Endothelial cell (in vitro differentiated cells): Measurements from ENCODE around the gene PDE4B. TPM values are rescaled to one million over a fixed set of nuclear protein-coding genes. Genes with fewer than 3 reads are reported as not detected.

Experiments
- DNase-seq: peaks from one replicate; pipeline ENCODE4 v3.0.0; 2021; ENCODE audit warnings: low spot score
- H3K27ac Mint-ChIP-seq: one replicate; pipeline ENCODE4 v1.8.0; 2021; ENCODE audit warnings: mixed read lengths, inconsistent platforms; ENCODE audit not compliant: unreplicated experiment
- H3K27me3 Mint-ChIP-seq: one replicate; pipeline ENCODE4 v1.8.0; 2021; ENCODE audit warnings: mild to moderate bottlenecking, moderate library complexity, mixed read lengths, inconsistent platforms; ENCODE audit not compliant: unreplicated experiment
- H3K36me3 Mint-ChIP-seq: one replicate; pipeline ENCODE4 v1.8.0; 2021; ENCODE audit warnings: mild to moderate bottlenecking, low read depth, mixed read lengths, inconsistent platforms; ENCODE audit not compliant: unreplicated experiment
- H3K4me1 Mint-ChIP-seq: one replicate; pipeline ENCODE4 v1.8.0; 2021; ENCODE audit warnings: mild to moderate bottlenecking, mixed read lengths, inconsistent platforms; ENCODE audit not compliant: unreplicated experiment
- H3K4me3 Mint-ChIP-seq: one replicate; pipeline ENCODE4 v1.8.0; 2021; ENCODE audit warnings: mild to moderate bottlenecking, mixed read lengths, inconsistent platforms; ENCODE audit not compliant: unreplicated experiment
- H3K9me3 Mint-ChIP-seq: one replicate; pipeline ENCODE4 v1.8.0; 2021; ENCODE audit warnings: mixed read lengths, inconsistent platforms; ENCODE audit not compliant: unreplicated experiment
- total RNA-seq: library from RNA; stranded (reverse); fragmentation: NEBNext Ultra II Directional; extraction: Animal tissue kit (Norgen Biotek cat#: 25700); gene quantifications from one replicate; pipeline ENCODE4 v1.2.1, GENCODE V29; 2021; ENCODE audit not compliant: unreplicated experiment
- TF ChIP-seq, protein P1 (sequence below): fragments of 200-600 bp; sonication (generic); IDR thresholded peaks from one replicate; pipeline ENCODE4 v1.5.0; 2021; ENCODE audit warnings: antibody characterized with exemption; ENCODE audit not compliant: unreplicated experiment

The PDE4B gene
- total RNA-seq, 1 donor from 2014 or later, result 45.6 TPM

DNA sequence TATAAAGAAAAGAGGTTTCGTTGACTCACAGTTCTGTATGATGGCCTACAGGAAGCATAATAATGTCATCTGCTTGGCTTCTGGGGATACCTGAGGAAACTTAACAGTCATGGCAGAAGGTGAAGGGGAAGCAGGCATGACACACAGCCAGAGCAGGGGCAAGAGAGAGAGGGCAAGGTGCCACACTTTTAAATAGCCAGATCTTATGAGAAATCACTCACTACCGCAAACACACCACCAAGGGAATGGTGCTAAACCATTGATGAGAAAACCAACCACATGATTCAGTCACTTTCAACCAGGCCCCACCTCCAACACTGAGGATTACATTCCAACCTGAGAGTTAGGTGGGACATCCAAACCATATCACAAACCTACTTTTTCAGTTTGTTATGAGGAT lies 495.4 kb downstream of the PDE4B start:
- Mint-ChIP-seq H3K27me3 (peaks cover 2% of the 10 kb centered on the region), H3K4me3 (no peak overlapping the region), H3K36me3 (no peaks in the 10 kb centered on the region), H3K9me3 (no peaks in the 10 kb centered on the region), H3K4me1 (peaks cover 16% of the 10 kb centered on the region), H3K27ac (no peak overlapping the region)
- TF ChIP-seq, protein P1, sequence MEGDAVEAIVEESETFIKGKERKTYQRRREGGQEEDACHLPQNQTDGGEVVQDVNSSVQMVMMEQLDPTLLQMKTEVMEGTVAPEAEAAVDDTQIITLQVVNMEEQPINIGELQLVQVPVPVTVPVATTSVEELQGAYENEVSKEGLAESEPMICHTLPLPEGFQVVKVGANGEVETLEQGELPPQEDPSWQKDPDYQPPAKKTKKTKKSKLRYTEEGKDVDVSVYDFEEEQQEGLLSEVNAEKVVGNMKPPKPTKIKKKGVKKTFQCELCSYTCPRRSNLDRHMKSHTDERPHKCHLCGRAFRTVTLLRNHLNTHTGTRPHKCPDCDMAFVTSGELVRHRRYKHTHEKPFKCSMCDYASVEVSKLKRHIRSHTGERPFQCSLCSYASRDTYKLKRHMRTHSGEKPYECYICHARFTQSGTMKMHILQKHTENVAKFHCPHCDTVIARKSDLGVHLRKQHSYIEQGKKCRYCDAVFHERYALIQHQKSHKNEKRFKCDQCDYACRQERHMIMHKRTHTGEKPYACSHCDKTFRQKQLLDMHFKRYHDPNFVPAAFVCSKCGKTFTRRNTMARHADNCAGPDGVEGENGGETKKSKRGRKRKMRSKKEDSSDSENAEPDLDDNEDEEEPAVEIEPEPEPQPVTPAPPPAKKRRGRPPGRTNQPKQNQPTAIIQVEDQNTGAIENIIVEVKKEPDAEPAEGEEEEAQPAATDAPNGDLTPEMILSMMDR, result no peak
- no peak for DNase-seq

DNA sequence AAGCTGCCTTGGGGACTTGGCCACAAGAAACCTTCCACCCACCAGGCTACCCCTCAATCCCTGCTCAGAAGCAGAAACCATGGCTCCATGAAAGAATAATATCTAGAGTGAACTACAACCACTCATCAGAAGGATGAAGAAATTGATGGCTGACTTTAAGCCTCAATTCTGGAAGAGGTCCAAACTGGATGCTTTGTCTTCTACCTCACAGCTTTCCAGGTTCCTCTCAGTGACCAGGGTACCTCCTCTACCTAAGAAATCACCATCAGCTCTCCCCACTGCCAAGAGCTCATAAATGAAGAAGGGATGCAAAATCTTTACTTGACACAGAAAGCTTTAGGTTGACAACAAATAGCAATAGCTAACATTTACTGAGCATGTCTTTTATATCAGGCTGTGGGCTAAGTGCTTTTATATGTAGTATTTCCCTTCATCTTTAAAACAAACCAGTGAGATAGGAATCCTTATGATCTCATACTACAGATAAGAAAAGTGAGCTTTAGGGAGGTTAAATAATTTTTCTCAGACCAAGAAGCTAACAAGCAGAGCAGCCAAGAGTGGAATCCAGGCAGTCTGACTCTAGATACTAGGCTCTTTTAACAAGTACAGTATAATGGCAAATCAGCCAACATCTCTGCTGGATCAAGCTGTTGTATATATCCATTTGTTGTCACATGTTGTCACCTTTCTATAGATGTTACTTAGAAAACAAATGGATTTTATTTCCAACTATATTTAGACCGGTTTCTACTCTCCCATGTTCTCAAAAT lies 498.3 kb downstream of the PDE4B start:
- Mint-ChIP-seq H3K27ac (no peak overlapping the region), H3K36me3 (no peaks in the 10 kb centered on the region), H3K9me3 (no peaks in the 10 kb centered on the region), H3K4me3 (no peak overlapping the region), H3K4me1 (peaks cover 2% of the 10 kb centered on the region), H3K27me3 (peaks cover 2% of the 10 kb centered on the region)
- TF ChIP-seq, protein P1, result no peak
- DNase-seq, result no peak

DNA sequence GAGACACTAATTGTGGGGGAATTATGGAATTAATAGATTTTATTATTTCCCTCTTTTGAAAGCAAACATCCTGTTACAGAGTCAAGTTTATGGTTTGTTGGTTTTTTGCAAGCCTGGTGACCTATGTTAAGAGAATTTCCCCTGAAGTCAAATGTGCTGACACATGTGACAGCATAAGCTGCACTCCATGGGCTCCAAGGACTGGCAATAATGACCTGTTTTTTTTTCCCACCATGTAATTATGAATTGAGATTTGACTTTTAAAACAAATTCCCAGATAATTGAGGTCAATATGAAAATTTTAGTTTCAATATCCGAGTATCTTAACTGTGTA lies 498.8 kb downstream of the PDE4B start:
- TF ChIP-seq, protein P1, result no peak
- no peak for DNase-seq
- no peak overlapping the region for H3K27ac Mint-ChIP-seq
- H3K27me3 Mint-ChIP-seq, result peaks cover 2% of the 10 kb centered on the region
- no peaks in the 10 kb centered on the region for H3K9me3 Mint-ChIP-seq
- H3K4me3 Mint-ChIP-seq, result no peak overlapping the region
- no peaks in the 10 kb centered on the region for H3K36me3 Mint-ChIP-seq
- H3K4me1 Mint-ChIP-seq, result no peaks in the 10 kb centered on the region

DNA sequence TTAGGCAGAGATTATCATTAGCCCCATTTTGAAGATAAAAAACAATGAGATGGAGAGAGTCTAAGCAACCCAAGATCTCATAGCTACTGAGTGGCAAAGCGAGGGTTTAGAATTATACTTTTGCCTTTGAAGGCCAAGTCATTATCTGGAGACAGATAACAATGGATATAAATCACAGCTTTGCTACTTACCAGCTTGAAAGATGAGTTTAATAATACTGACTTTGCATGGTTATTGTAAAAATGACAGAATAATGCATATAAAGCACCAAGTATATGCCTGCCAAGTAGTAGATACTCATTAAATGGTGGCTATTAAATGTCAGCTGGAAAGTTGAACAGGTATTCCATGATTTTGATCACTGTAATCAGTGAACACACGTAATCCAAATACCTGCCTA lies 499.6 kb downstream of the PDE4B start:
- no peak overlapping the region for H3K4me3 Mint-ChIP-seq
- H3K36me3 Mint-ChIP-seq, result no peaks in the 10 kb centered on the region
- TF ChIP-seq, protein P1, result no peak
- H3K4me1 Mint-ChIP-seq, result no peaks in the 10 kb centered on the region
- no peak overlapping the region for H3K27ac Mint-ChIP-seq
- DNase-seq, result no peak
- peaks cover 2% of the 10 kb centered on the region for H3K27me3 Mint-ChIP-seq
- no peaks in the 10 kb centered on the region for H3K9me3 Mint-ChIP-seq

DNA sequence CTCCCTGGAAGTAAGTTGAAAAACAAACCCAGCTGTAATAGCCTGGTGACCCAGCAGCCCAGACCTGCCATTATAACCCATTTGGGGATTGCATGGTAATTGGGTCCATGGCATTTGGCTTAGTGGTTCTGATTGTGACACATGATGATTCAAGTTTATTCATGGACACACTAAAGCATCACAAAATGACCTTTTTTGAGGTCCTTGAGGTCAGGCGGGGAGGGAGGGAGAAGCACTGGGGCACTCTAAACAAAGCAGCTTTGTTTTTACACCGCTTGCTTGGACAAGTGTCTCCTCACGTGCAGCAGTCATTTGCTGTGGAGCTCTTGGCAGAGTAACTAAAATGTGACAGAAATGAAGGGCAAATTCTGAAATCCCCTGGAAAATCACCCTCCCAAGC lies 500.2 kb downstream of the PDE4B start:
- no peak overlapping the region for H3K4me3 Mint-ChIP-seq
- no peak for DNase-seq
- H3K27me3 Mint-ChIP-seq, result peaks cover 2% of the 10 kb centered on the region
- TF ChIP-seq, protein P1, result no peak
- H3K36me3 Mint-ChIP-seq, result no peaks in the 10 kb centered on the region
- no peak overlapping the region for H3K27ac Mint-ChIP-seq
- H3K9me3 Mint-ChIP-seq, result no peaks in the 10 kb centered on the region
- H3K4me1 Mint-ChIP-seq, result no peaks in the 10 kb centered on the region
